Measurements from ENCODE around the gene GRWD1. TPM values are rescaled to one million over a fixed set of nuclear protein-coding genes. Genes with fewer than 3 reads are reported as not detected.

The GRWD1 gene
- total and polyA plus RNA-seq, 2 of the 13 experiments (the other 11 are each of a cell fraction or from before 2014, with no cell fraction given), result 10.8 to 46.6 TPM

- TF ChIP-seq TFAP4 (IDR thresholded peaks at IDR 0.05; ENCODE audit: borderline replicate concordance, low read depth) (no peak), SIX4 (CRISPR knock-in tag; IDR thresholded peaks at IDR 0.05) (no peak), DBP (CRISPR knock-in tag; IDR thresholded peaks at IDR 0.05; ENCODE audit: not compliant biosample characterization) (no peak), ZSCAN20 (CRISPR knock-in tag; IDR thresholded peaks at IDR 0.05; ENCODE audit: borderline replicate concordance) (0 out of 2 replicates have a peak, but pooled peaks have one; percentile 69), POLR2AphosphoS5 (IDR thresholded peaks at IDR 0.05; ENCODE audit: low read depth, low read length) (peak; percentile 77), SKI (IDR thresholded peaks at IDR 0.05; ENCODE audit: partially characterized antibody) (no peak), HMG20A (CRISPR knock-in tag; IDR thresholded peaks at IDR 0.05; ENCODE audit: borderline replicate concordance) (no peak), FOXA1 (IDR thresholded peaks at IDR 0.05) (no peak), FOXA1 (CRISPR knock-in tag; IDR thresholded peaks at IDR 0.05) (no peak), GATA4 (IDR thresholded peaks at IDR 0.05; ENCODE audit: borderline replicate concordance, low read depth) (no peak), NFYC (CRISPR knock-in tag; IDR thresholded peaks at IDR 0.05) (no peak), ZNF441 (CRISPR knock-in tag; IDR thresholded peaks at IDR 0.05; ENCODE audit: borderline replicate concordance) (peak; percentile 64; the same call in 1 of the 2 replicates), ZNF317 (CRISPR knock-in tag; IDR thresholded peaks at IDR 0.05) (no peak), FOXC1 (CRISPR knock-in tag; IDR thresholded peaks at IDR 0.05; ENCODE audit: borderline replicate concordance) (peak; percentile 72; the same call in 1 of the 2 replicates), KLF11 (CRISPR knock-in tag; IDR thresholded peaks at IDR 0.05) (no peak), IRF2 (CRISPR knock-in tag; IDR thresholded peaks at IDR 0.05) (no peak), ZNF282 (IDR thresholded peaks at IDR 0.05; ENCODE audit: partially characterized antibody) (no peak), HNRNPUL1 (IDR thresholded peaks at IDR 0.05; ENCODE audit: low read depth, low read length) (no peak), SP2 (CRISPR knock-in tag; IDR thresholded peaks at IDR 0.05) (peak; percentile 64), ATF4 (CRISPR knock-in tag; IDR thresholded peaks at IDR 0.05) (peak in 1 of 2 experiments; percentile 25; a peak in 1 of 4 replicates), ZSCAN12 (CRISPR knock-in tag; IDR thresholded peaks at IDR 0.05) (0 out of 2 replicates have a peak, but pooled peaks have one; percentile 54), ZNF7 (CRISPR knock-in tag; IDR thresholded peaks at IDR 0.05) (no peak), SSRP1 (CRISPR knock-in tag; IDR thresholded peaks at IDR 0.05) (no peak), ZNF747 (CRISPR knock-in tag; IDR thresholded peaks at IDR 0.05; ENCODE audit: borderline replicate concordance) (no peak), SRF (IDR thresholded peaks at IDR 0.05; ENCODE audit: low read depth, low read length) (no peak)
- TF ChIP-seq, protein P1, sequence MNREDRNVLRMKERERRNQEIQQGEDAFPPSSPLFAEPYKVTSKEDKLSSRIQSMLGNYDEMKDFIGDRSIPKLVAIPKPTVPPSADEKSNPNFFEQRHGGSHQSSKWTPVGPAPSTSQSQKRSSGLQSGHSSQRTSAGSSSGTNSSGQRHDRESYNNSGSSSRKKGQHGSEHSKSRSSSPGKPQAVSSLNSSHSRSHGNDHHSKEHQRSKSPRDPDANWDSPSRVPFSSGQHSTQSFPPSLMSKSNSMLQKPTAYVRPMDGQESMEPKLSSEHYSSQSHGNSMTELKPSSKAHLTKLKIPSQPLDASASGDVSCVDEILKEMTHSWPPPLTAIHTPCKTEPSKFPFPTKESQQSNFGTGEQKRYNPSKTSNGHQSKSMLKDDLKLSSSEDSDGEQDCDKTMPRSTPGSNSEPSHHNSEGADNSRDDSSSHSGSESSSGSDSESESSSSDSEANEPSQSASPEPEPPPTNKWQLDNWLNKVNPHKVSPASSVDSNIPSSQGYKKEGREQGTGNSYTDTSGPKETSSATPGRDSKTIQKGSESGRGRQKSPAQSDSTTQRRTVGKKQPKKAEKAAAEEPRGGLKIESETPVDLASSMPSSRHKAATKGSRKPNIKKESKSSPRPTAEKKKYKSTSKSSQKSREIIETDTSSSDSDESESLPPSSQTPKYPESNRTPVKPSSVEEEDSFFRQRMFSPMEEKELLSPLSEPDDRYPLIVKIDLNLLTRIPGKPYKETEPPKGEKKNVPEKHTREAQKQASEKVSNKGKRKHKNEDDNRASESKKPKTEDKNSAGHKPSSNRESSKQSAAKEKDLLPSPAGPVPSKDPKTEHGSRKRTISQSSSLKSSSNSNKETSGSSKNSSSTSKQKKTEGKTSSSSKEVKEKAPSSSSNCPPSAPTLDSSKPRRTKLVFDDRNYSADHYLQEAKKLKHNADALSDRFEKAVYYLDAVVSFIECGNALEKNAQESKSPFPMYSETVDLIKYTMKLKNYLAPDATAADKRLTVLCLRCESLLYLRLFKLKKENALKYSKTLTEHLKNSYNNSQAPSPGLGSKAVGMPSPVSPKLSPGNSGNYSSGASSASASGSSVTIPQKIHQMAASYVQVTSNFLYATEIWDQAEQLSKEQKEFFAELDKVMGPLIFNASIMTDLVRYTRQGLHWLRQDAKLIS (CRISPR knock-in tag; IDR thresholded peaks at IDR 0.05), result 0 out of 2 replicates have a peak, but pooled peaks have one; percentile 64
Measured at GRCh38 chr19:48469289-48469881, 23.6 kb downstream of the GRWD1 start, which contains the start of gene CYTH2 (continued).

Measured in HepG2 (cell line).